GM19324 (cell line): ENCODE results near the gene ERICH3.

Experiments
- ATAC-seq: cut with Tn5 transposase; IDR thresholded peaks from one replicate; pipeline ENCODE4 v1.9.1; 2021; ENCODE audit warnings: mild to moderate bottlenecking, moderate library complexity; ENCODE audit not compliant: unreplicated experiment, low FRiP score

ERICH3 gene

DNA sequence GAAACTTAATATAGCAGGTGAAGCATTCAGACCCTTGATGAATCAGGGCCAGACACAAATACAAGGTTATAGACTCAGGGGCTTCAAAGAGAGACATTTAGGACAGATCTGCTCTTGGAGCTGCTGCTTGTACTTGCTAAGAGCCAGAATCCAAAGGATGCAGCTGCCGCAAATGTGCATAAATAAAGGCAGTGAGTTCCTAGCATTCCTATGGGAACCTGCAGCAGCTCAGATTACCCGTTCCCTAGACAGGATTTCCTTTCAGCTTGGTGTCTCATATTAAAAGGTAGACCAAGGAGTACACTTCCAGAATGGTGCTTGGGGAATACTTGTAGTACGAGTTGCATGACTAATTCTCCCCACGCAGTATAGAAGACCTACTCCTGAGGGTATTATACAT, 151.4 kb downstream of the ERICH3 start:
- ATAC-seq: no peak
